T-helper 2 cell (primary cell): ENCODE data around the gene CFAP58.

Experiments
- DNase-seq, 5 experiments: peaks; one replicate each; pipeline versions ENCODE4 v3.0.0 to v3.0.0-alpha.2; 2012 to 2022

The CFAP58 gene

DNA sequence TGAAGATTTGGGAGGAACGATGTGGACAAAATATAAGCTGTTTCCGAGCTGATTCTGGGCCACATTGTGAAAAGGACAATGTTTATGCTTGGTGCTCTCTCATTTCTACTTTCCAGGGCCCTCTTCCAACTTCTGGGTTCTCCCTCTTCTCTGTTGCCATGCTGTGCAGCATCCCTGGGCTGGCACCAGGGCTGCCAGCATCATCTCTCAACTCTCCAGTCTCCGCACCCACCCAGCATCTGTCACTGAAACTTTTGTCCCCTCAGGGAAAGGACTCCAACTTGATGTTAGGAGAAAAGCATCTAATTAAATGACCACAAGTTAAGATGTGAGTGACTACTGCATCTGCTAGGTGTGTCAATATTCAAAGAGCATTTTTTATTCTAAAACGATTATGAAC is 26.7 kb downstream of the CFAP58 start:
- no peak for DNase-seq

- DNase-seq = peak in 1 of 5 experiments; percentile 33
These were observed 33.7 kb downstream of the CFAP58 start for GRCh38 chr10:104387130-104387888.

GRCh38 chr10:104388830-104389229 is 35.2 kb downstream of the CFAP58 start:
- no peak for DNase-seq

- DNase-seq = peak in 1 of 5 experiments; percentile 48
These were observed 37.7 kb downstream of the CFAP58 start for GRCh38 chr10:104391150-104391968.

DNA sequence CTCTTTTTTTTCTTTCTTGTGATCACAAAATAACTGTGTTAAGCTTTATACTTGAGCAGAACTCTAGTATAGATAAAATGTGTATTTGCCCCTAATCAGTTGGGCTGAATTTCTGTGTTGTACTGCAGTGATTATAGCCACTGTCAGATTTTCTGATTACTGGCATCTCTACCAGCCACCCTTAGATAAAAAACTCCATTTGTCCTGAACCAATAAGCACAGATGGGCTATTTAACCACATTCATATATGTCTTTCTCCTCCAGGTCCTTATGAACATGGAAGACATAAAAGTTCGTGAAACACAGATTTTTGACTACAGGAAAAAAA is 38.3 kb downstream of the CFAP58 start:
- DNase-seq = no peak

DNA sequence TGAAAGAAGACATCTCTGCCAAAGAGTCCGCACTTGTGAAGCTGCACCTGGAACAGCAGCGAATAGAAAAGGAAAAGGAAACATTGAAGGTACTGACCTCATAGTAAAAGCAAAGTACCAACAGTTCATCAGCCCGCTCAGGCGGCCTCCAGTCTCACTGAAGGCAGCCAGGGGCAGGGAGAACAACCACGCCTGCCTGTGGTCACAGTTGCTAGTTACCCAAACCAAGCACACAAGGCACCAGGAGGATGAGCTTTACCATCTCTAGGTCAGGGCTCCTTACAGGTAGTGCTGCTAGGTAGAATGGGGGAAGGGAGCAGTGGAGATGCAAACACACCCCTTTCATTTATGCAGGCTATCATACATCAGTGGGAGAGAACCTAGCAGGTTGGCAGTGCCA is 39.8 kb downstream of the CFAP58 start:
- DNase-seq = no peak

- DNase-seq = peak in 1 of 5 experiments; percentile 5
These were observed 42.9 kb downstream of the CFAP58 start for GRCh38 chr10:104396581-104396980.

DNA sequence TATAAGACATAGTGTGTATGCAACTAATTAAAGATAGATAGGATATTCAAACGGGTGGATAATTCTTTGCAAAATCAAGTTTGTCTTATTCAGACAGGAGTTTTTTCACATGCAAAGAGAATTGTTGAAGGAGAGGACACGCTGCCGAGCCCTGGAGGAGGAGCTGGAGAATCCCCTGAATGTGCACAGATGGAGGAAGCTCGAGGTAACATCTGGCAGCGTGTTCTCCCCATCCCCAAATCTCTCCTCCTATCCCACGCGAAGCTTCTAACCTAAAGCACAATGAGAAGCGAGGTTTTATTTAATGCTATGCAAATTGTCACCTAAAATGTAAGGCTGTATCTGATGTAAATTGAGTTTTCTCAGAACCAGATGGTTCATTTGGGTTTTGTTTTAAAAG is 50.0 kb downstream of the CFAP58 start:
- DNase-seq = no peak

GRCh38 chr10:104406715-104407650 is 53.4 kb downstream of the CFAP58 start:
- DNase-seq = peak in 1 of 5 experiments; percentile 31

DNA sequence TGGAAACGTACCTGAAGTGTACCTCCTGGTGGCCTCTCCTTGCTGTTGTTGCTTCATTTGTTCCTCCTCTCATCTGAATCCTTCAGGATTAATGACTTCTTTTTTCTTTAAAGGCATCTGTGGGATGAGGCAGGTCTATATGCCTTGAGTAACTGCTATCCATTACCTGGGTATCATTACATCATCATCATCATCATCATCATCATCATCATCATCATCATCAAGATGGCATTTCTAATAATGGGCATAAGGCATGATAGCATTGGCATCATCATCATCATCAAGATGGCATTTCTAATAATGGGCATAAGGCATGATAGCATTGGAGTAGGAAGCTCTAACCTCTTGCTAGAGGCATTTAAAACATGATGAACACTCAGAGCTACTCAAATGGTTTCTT is 59.9 kb downstream of the CFAP58 start:
- DNase-seq = no peak

- DNase-seq = no peak
These were observed 62.0 kb downstream of the CFAP58 start for GRCh38 chr10:104415526-104416165.

- DNase-seq = no peak
These were observed 63.2 kb downstream of the CFAP58 start for GRCh38 chr10:104416851-104417250.

- DNase-seq = peak in 1 of 5 experiments; percentile 39
These were observed 64.1 kb downstream of the CFAP58 start for GRCh38 chr10:104417637-104418292.

GRCh38 chr10:104424719-104425118 is 71.1 kb downstream of the CFAP58 start:
- DNase-seq = peak in 1 of 5 experiments; percentile 82

DNA sequence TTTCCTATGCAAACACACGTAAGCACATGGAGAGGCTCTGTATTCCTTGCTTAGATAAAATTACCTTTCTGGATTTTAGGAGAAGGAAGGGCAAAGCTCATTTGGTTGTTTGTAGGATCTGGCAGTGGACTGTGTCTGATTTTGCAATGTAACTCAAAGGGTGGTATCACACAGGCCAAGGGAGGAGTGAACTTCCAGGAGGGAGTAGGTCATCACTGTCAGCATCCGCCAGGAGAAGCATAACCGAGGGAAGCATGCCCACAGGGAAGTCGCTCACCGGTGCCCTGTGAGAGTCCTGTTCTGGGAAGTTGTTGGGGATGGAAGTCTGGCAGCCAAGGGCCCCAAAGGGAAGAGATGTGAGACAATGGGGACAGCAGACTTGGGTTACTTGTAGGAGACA is 74.4 kb downstream of the CFAP58 start:
- no peak for DNase-seq

GRCh38 chr10:104429846-104430245 is 76.2 kb downstream of the CFAP58 start:
- no peak for DNase-seq

- DNase-seq = no peak
These were observed 76.7 kb downstream of the CFAP58 start for GRCh38 chr10:104430360-104430759.

- no peak for DNase-seq
These were observed 80.0 kb downstream of the CFAP58 start for GRCh38 chr10:104433669-104434068.

- DNase-seq = no peak
These were observed 81.0 kb downstream of the CFAP58 start for GRCh38 chr10:104434601-104435000.

GRCh38 chr10:104435822-104436221 is 82.2 kb downstream of the CFAP58 start:
- no peak for DNase-seq

DNA sequence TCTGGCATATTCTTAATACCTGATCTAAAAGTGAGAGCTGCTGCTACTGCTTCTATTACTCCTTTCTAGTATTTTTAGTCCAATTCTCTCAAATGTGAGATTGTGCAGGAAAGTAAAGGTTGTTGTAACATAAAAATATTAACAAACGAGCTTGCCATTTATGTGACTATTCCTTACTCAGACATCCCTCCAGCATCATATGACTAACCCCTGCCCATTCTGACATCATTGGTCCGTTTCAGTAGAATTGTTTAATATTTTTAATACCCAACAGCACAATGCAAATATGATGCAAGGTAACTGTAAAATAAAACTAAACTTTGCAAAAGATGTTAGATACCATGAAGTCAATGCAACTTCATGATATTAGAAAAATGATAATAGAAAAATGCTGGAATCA is 83.6 kb downstream of the CFAP58 start:
- no peak for DNase-seq

DNA sequence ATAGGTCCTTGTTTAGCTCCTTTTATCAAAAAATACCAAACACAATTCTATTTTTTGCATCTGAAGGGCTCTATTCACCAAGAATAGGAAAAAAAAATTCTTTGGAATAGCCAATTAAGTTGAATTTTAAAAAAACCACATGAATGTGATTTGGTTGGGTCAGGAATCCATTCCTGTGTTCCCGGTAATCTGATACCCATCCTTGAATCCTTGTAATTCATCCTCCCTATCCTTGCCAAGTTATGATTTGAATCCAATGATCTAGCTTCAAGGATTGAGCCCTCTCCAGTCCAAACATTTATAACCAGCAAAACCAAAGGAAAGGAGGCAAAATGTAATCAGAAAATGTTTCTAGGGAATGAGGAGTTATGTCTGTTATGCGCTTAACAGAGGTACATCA is 86.6 kb downstream of the CFAP58 start:
- no peak for DNase-seq
